ENCODE results near the gene ZNF664. TPM values are rescaled to one million over a fixed set of nuclear protein-coding genes. Genes with fewer than 3 reads are reported as not detected.

The ZNF664 gene
- total and polyA plus RNA-seq, 10 of the 15 experiments (the other 5 are each of a cell fraction or from before 2014, with no cell fraction given), result 1.8 to 65.6 (median 30.8) TPM

DNA sequence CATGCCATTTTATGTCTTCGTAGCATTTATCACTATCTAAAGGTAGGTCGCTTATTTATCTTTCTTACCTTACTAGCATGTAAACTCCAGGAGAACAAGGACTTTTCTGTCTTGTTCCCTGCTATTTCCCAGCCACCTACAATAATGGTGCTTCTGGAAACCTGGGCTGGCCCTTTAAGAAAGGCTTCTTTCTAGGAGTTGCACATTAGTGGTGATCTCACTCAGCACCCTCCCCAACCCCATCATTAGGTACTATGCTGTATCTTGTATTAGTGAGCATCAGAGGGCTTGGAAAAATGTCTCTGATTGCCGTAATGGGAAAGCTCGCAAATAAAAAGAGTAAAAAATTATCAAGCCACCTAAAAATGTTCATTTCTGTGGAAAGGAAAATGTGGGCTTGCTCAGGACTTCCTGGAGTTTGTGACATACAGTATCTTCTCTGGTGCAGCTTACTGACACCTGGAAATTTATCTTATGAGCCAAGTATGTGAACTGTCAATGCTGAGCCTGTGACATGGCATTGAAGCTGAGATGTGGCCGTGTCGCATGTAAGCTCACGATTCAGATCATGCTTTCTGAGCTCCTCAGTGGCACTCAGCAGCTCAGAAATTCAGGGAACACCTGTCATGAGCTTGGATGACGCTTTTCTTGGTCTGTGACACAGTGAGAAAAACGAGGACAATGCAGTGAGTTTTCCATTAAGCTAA, 12.8 kb upstream of the ZNF664 start:
- ChIA-PET SMC1A (ENCODE audit: uncharacterized antibody, unreplicated experiment) (interaction anchor here (2.0 to 2.8 kb wide), 2 partner anchors 8 to 15 kb away, joined by 6 to 9 read pairs; no protein-coding TSS in a partner anchor), RAD21 (ENCODE audit: unreplicated experiment) (no interaction called here), POLR2A (interaction anchor here (0.5 kb wide), 1 partner anchor 145 kb away, joined by 3 read pairs; no protein-coding TSS in a partner anchor), CTCF (interaction anchor here (2.4 kb wide), 1 partner anchor 55 kb away, joined by 6 read pairs; no protein-coding TSS in a partner anchor)
- no peak overlapping the region for H3K4me2 ChIP-seq (ENCODE audit: control insufficient read depth, insufficient read depth)
- no peak overlapping the region for H3K9ac ChIP-seq (ENCODE audit: control insufficient read depth, insufficient read depth, low read length)
- no peaks in the 10 kb centered on the region for H3K9me3 ChIP-seq (replicated peaks; ENCODE audit: control insufficient read depth, insufficient read depth, low read length)
- no peaks in the 10 kb centered on the region for H3K36me3 ChIP-seq (ENCODE audit: control insufficient read depth in 2 of 2, insufficient read depth in 2 of 2, low read length in 1 of 2)
- no TSS peak for BruUV-seq (replicated peaks)
- H2AFZ ChIP-seq (ENCODE audit: control insufficient read depth, low read depth, low read length), result no peak overlapping the region
- intact Hi-C loops (cut with micrococcal nuclease; ENCODE audit: unreplicated experiment), result no loop called here
- no peaks in the 10 kb centered on the region for H3K79me2 ChIP-seq (ENCODE audit: control insufficient read depth, insufficient read depth, low read length)
- H3K27ac ChIP-seq (ENCODE audit: control insufficient read depth, insufficient read depth), result no peak overlapping the region
- in situ Hi-C loops (cut with MboI), result no loop called here
- DNase-seq (ENCODE audit: low read depth, low spot score) (no peak), FAIRE-seq (no peak), ATAC-seq (no peak)
- 74% methylated on average over 9 of the region's 9 CpGs for WGBS (ENCODE audit: insufficient coverage, insufficient replicate concordance, low lambda C conversion rate, missing lambda C conversion rate)
- no peaks in the 10 kb centered on the region for H3K4me1 ChIP-seq (ENCODE audit: control insufficient read depth, insufficient read depth, low read length)
- no peak for TF ChIP-seq EGR1 (IDR thresholded peaks at IDR 0.05; ENCODE audit: borderline replicate concordance in 1 of 2, low read depth in 2 of 2, low read length in 2 of 2)
- TF ChIP-seq, protein P1, sequence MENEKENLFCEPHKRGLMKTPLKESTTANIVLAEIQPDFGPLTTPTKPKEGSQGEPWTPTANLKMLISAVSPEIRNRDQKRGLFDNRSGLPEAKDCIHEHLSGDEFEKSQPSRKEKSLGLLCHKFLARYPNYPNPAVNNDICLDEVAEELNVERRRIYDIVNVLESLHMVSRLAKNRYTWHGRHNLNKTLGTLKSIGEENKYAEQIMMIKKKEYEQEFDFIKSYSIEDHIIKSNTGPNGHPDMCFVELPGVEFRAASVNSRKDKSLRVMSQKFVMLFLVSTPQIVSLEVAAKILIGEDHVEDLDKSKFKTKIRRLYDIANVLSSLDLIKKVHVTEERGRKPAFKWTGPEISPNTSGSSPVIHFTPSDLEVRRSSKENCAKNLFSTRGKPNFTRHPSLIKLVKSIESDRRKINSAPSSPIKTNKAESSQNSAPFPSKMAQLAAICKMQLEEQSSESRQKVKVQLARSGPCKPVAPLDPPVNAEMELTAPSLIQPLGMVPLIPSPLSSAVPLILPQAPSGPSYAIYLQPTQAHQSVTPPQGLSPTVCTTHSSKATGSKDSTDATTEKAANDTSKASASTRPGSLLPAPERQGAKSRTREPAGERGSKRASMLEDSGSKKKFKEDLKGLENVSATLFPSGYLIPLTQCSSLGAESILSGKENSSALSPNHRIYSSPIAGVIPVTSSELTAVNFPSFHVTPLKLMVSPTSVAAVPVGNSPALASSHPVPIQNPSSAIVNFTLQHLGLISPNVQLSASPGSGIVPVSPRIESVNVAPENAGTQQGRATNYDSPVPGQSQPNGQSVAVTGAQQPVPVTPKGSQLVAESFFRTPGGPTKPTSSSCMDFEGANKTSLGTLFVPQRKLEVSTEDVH (IDR thresholded peaks at IDR 0.05; ENCODE audit: low read depth, partially characterized antibody), result no peak
- no peak for TF ChIP-seq NFIC (IDR thresholded peaks at IDR 0.05; ENCODE audit: low read depth, low read length)
- TF ChIP-seq IKZF1 (conservative IDR thresholded peaks at IDR 0.05), result no peak
- no peak for TF ChIP-seq RCOR1 (conservative IDR thresholded peaks at IDR 0.05; ENCODE audit: low read depth, low read length)
- no peak for TF ChIP-seq SMAD5 (IDR thresholded peaks at IDR 0.05; ENCODE audit: low read depth)
- TF ChIP-seq, protein P2, sequence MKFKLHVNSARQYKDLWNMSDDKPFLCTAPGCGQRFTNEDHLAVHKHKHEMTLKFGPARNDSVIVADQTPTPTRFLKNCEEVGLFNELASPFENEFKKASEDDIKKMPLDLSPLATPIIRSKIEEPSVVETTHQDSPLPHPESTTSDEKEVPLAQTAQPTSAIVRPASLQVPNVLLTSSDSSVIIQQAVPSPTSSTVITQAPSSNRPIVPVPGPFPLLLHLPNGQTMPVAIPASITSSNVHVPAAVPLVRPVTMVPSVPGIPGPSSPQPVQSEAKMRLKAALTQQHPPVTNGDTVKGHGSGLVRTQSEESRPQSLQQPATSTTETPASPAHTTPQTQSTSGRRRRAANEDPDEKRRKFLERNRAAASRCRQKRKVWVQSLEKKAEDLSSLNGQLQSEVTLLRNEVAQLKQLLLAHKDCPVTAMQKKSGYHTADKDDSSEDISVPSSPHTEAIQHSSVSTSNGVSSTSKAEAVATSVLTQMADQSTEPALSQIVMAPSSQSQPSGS (IDR thresholded peaks at IDR 0.05; ENCODE audit: low read length), result no peak
- no peak for TF ChIP-seq HDGF (IDR thresholded peaks at IDR 0.05)
- no peak for TF ChIP-seq SPI1 (IDR thresholded peaks at IDR 0.05; ENCODE audit: borderline replicate concordance, insufficient read depth, low read depth, low read length)
- TF ChIP-seq SUZ12 (IDR thresholded peaks at IDR 0.05; ENCODE audit: unreplicated experiment), result no peak
- no peak for TF ChIP-seq SIN3A (IDR thresholded peaks at IDR 0.05; ENCODE audit: low read depth, low read length)
- no peak for TF ChIP-seq JUND (IDR thresholded peaks at IDR 0.05; ENCODE audit: low read depth, low read length)
- no peak for TF ChIP-seq YBX1 (IDR thresholded peaks at IDR 0.05)
- H3K4me3 ChIP-seq, result no peak overlapping the region
- H4K20me1 ChIP-seq (ENCODE audit: control insufficient read depth, insufficient read depth), result no peaks in the 10 kb centered on the region
- peaks cover 0 to 3% of the 10 kb centered on the region in 2 experiments; a peak in 2 of 4 replicates for H3K27me3 ChIP-seq (replicated peaks in 1 of 2; ENCODE audit: control insufficient read depth in 2 of 2, insufficient read depth in 2 of 2, low read length in 1 of 2)

Measured in GM12878 (cell line).